ENCODE data around the gene PRKCZ. TPM values are rescaled to one million over a fixed set of nuclear protein-coding genes. Genes with fewer than 3 reads are reported as not detected.

PRKCZ gene
- total RNA-seq, 2 donors from 2014 or later = 9.6 to 10.9 TPM

GRCh38 chr1:2108213-2108876 lies 58.1 kb downstream of the PRKCZ start:
- no peak for ATAC-seq
- Histone ChIP-seq H3K27ac (no peak overlapping the region), H3K27me3 (no peaks in the 10 kb centered on the region), H3K9me3 (no peaks in the 10 kb centered on the region), H3K4me1 (peaks cover 9% of the 10 kb centered on the region), H3K36me3 (replicated peaks in 1 of 2; ENCODE audit: insufficient read depth in 1 of 2, low read depth in 2 of 2) (peaks cover 0 to 1% of the 10 kb centered on the region in 2 donors), H3K4me3 (no peak overlapping the region)
- 83 to 88% methylated on average over 11 to 33 of the region's 33 CpGs for WGBS, 2 donors
- DNase-seq = no peak
- TF ChIP-seq POLR2A (IDR thresholded peaks at IDR 0.05) = no peak
- no peak for TF ChIP-seq CTCF (IDR thresholded peaks at IDR 0.05)
- intact Hi-C loops (cut with DNase I) = no loop called here

DNA sequence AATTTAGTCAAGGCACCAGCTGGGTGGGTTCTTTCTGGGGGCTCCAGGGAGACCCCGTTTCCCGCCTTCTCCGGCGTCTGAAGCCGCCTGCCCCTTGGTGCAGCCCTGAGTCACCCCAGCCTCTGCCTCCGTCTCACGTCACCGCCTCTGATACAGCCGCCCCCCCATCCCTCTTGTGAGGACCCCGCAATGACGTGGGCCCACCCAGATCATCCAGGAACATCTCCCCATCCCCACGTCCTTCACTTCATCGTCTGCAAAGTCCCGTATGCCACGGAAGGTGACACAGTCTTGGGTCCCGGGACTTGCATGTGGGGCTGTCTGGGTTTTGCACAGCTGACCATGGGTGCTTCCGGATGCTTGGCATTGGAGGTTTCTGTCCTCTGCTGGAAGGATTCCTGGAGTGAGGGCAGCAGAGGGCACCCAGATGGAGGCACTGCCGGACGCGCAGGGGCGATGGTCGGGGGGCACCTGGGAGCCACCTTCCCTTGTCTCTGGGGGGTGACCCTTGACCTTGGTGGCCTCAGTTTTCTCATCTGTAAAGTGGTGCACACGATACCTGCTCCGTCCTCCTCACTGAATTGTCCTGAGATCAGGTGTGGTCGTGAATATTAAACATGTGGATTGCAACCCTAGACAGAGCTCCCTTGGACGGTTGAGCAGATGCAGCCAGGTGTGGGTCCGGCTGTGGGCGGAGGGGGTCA lies 58.8 kb downstream of the PRKCZ start:
- ATAC-seq = no peak
- no peaks in the 10 kb centered on the region for H3K27me3 ChIP-seq
- no peak overlapping the region for H3K4me3 ChIP-seq
- no peak for DNase-seq
- TF ChIP-seq POLR2A (IDR thresholded peaks at IDR 0.05) (no peak), CTCF (IDR thresholded peaks at IDR 0.05) (no peak)
- H3K27ac ChIP-seq = no peak overlapping the region
- intact Hi-C loops (cut with DNase I) = no loop called here
- 87% methylated on average over 19 to 27 of the region's 28 CpGs for WGBS, 2 donors
- H3K9me3 ChIP-seq = no peaks in the 10 kb centered on the region
- peaks cover 9% of the 10 kb centered on the region for H3K4me1 ChIP-seq
- H3K36me3 ChIP-seq (replicated peaks in 1 of 2; ENCODE audit: insufficient read depth in 1 of 2, low read depth in 2 of 2) = peaks cover 0 to 1% of the 10 kb centered on the region in 2 donors

DNA sequence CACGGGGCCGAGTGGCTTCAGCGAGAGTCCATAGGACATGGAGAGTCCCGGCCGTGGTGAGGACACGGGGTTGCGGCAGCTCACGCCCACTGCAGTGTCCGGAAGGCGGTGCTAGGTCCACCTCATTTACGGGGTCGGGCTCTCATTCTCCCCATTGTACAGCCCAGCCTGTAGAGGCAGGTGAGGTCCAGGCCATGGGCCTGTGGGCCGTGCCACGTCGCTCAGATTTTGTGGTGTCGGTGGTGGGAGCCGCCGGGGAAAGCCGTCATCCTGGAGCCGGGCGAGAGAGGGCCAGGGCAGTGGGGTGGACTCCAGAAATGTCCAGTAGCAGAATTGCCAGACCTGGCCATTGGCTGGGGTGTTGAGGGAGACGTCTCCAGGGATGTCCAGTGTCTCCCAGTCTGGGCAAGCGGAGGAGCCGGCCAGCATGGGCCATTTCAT lies 59.4 kb downstream of the PRKCZ start:
- ATAC-seq (no peak), DNase-seq (no peak)
- Histone ChIP-seq H3K4me3 (no peak overlapping the region), H3K27me3 (no peaks in the 10 kb centered on the region), H3K4me1 (peaks cover 9% of the 10 kb centered on the region), H3K36me3 (replicated peaks in 1 of 2; ENCODE audit: insufficient read depth in 1 of 2, low read depth in 2 of 2) (peaks cover 0 to 1% of the 10 kb centered on the region in 2 donors), H3K9me3 (no peaks in the 10 kb centered on the region), H3K27ac (no peak overlapping the region)
- 93 to 98% methylated on average over 9 to 24 of the region's 24 CpGs for WGBS, 2 donors
- intact Hi-C loops (cut with DNase I) = no loop called here
- TF ChIP-seq POLR2A (IDR thresholded peaks at IDR 0.05) (no peak), CTCF (IDR thresholded peaks at IDR 0.05) (no peak)

DNA sequence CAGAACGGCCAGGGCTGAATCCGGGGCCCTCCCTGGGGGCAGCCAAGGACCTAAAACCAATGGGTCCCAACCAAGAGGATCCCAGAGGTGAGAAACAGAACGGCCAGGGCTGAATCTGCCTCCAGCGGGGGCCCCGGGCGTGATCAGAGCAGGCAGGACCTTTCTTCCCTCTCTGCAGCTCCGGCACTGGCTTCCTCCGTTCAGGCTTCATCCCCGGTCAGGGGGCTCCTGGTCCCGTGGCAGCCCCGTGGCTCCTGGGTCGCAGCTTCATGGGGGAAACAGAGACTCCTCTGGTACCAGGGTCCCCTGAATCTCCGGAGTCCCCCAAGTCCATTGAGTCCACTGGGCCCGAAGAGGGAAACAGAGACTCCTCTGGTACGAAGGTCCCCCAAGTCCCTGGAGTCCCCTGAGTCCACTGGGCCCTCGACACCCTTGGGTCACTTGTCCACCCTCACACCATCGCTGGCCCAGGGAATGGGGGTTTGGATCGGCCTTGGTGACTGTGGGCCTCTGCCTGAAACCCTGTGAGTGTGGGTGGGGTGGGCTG lies 60.1 kb downstream of the PRKCZ start:
- H3K36me3 ChIP-seq (replicated peaks in 1 of 2; ENCODE audit: insufficient read depth in 1 of 2, low read depth in 2 of 2) = peaks cover 0 to 1% of the 10 kb centered on the region in 2 donors
- ATAC-seq = no peak
- 93 to 96% methylated on average over 6 to 18 of the region's 18 CpGs for WGBS, 2 donors
- intact Hi-C loops (cut with DNase I) = no loop called here
- H3K27ac ChIP-seq = no peak overlapping the region
- TF ChIP-seq CTCF (IDR thresholded peaks at IDR 0.05) (no peak), POLR2A (IDR thresholded peaks at IDR 0.05) (no peak)
- no peaks in the 10 kb centered on the region for H3K9me3 ChIP-seq
- H3K4me3 ChIP-seq = no peak overlapping the region
- no peaks in the 10 kb centered on the region for H3K27me3 ChIP-seq
- no peak for DNase-seq
- H3K4me1 ChIP-seq = peaks cover 2% of the 10 kb centered on the region
